WTC11 (cell line): ENCODE results near the gene ATP2C1.

ENCODE experiments used
- E2F5 ChIP-seq: sonication (generic); formaldehyde crosslinking; IDR thresholded peaks from 2 replicates; pipeline ENCODE4 v1.8.1; 2022; ENCODE audit warnings: mild to moderate bottlenecking, moderate library complexity, missing genetic modification reagents
- ZNF281 ChIP-seq: sonication (generic); formaldehyde crosslinking; IDR thresholded peaks from 2 replicates; pipeline ENCODE4 v1.8.0; 2023; ENCODE audit warnings: mild to moderate bottlenecking, missing genetic modification reagents
- ZNF396 ChIP-seq: fragments of 250-450 bp; sonication (Bioruptor Pico); IDR thresholded peaks from 2 replicates; pipeline ENCODE4 v1.8.0; 2021; ENCODE audit warnings: mild to moderate bottlenecking, moderate library complexity, borderline replicate concordance
- TF ChIP-seq, protein P1 (sequence below): fragments of 200-600 bp; IDR thresholded peaks from 2 replicates; pipeline ENCODE4 v1.8.0; 2022; ENCODE audit warnings: antibody characterized with exemption
- TF ChIP-seq, protein P2 (sequence below): sonication (generic); formaldehyde crosslinking; IDR thresholded peaks from 2 replicates; pipeline ENCODE4 v1.8.1; 2023; ENCODE audit warnings: mild to moderate bottlenecking, missing genetic modification reagents, moderate library complexity
- TF ChIP-seq, protein P3 (sequence below): sonication (generic); formaldehyde crosslinking; IDR thresholded peaks from 2 replicates; pipeline ENCODE4 v1.8.1; 2022; ENCODE audit warnings: mild to moderate bottlenecking, missing genetic modification reagents, moderate library complexity, borderline replicate concordance

- TF ChIP-seq, protein P1, sequence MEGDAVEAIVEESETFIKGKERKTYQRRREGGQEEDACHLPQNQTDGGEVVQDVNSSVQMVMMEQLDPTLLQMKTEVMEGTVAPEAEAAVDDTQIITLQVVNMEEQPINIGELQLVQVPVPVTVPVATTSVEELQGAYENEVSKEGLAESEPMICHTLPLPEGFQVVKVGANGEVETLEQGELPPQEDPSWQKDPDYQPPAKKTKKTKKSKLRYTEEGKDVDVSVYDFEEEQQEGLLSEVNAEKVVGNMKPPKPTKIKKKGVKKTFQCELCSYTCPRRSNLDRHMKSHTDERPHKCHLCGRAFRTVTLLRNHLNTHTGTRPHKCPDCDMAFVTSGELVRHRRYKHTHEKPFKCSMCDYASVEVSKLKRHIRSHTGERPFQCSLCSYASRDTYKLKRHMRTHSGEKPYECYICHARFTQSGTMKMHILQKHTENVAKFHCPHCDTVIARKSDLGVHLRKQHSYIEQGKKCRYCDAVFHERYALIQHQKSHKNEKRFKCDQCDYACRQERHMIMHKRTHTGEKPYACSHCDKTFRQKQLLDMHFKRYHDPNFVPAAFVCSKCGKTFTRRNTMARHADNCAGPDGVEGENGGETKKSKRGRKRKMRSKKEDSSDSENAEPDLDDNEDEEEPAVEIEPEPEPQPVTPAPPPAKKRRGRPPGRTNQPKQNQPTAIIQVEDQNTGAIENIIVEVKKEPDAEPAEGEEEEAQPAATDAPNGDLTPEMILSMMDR = no peak
- no peak for TF ChIP-seq E2F5 (CRISPR knock-in tag)
- TF ChIP-seq ZNF396 = no peak
- TF ChIP-seq, protein P2, sequence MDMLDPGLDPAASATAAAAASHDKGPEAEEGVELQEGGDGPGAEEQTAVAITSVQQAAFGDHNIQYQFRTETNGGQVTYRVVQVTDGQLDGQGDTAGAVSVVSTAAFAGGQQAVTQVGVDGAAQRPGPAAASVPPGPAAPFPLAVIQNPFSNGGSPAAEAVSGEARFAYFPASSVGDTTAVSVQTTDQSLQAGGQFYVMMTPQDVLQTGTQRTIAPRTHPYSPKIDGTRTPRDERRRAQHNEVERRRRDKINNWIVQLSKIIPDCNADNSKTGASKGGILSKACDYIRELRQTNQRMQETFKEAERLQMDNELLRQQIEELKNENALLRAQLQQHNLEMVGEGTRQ (CRISPR knock-in tag) = no peak
- TF ChIP-seq, protein P3, sequence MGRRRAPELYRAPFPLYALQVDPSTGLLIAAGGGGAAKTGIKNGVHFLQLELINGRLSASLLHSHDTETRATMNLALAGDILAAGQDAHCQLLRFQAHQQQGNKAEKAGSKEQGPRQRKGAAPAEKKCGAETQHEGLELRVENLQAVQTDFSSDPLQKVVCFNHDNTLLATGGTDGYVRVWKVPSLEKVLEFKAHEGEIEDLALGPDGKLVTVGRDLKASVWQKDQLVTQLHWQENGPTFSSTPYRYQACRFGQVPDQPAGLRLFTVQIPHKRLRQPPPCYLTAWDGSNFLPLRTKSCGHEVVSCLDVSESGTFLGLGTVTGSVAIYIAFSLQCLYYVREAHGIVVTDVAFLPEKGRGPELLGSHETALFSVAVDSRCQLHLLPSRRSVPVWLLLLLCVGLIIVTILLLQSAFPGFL (CRISPR knock-in tag) = no peak
- no peak for TF ChIP-seq ZNF281 (CRISPR knock-in tag)
These were observed 42.6 kb upstream of the ATP2C1 start for GRCh38 chr3:130851277-130851676.
